Erythroblast (primary cell): ENCODE data around the gene IRX6.

Source experiments
- GATA1 ChIP-seq: IDR thresholded peaks from 2 replicates; pipeline ENCODE4 v1.6.1; 2011; ENCODE audit warnings: low read depth, mild to moderate bottlenecking, control low read depth, low read length, moderate library complexity
- POLR2A ChIP-seq: IDR thresholded peaks from 2 replicates; pipeline ENCODE4 v1.6.1; 2011; ENCODE audit warnings: mild to moderate bottlenecking, low read length

- no peak for TF ChIP-seq POLR2A
- no peak for TF ChIP-seq GATA1
Observed at GRCh38 chr16:55379876-55380390, 55.9 kb downstream of the IRX6 start.
